Uterus (tissue), 2 donors: ENCODE data around the gene SLC6A18.

Source experiments
- CTCF ChIP-seq, 4 experiments: fragments of 200-600 bp in 2 of 4; fragments of 450-650 bp in 2 of 4; sonication (generic) in 2 of 4; IDR thresholded peaks; one replicate each; pipeline ENCODE4 v1.5.1; 2016 to 2019; ENCODE audit warnings: antibody characterized with exemption in 4 of 4, mild to moderate bottlenecking in 2 of 4, moderate library complexity in 1 of 4
- POLR2A ChIP-seq, 2 donors: fragments of 450-650 bp; IDR thresholded peaks; one replicate each; pipeline ENCODE4 v1.6.1; 2016; ENCODE audit warnings: antibody characterized with exemption in 2 of 2, mild to moderate bottlenecking in 1 of 2, moderate library complexity in 1 of 2

- TF ChIP-seq CTCF (IDR thresholded peaks at IDR 0.05) (no peak), POLR2A (IDR thresholded peaks at IDR 0.05) (no peak)
Measured at GRCh38 chr5:1265026-1265425, 39.8 kb downstream of the SLC6A18 start.
